Gastroesophageal sphincter (tissue), 4 donors: ENCODE measurements around the gene PHF11. TPM values are rescaled to one million over a fixed set of nuclear protein-coding genes. Genes with fewer than 3 reads are reported as not detected.
A peak's percentile ranks its signal among the peaks of the same experiment; 100 is the strongest.

ENCODE experiments used
- ATAC-seq: fragments of 150-250 bp; one replicate; pipeline ENCODE4 v1.9.1; 2016; ENCODE audit warnings: mild to moderate bottlenecking, moderate library complexity
- H3K27ac ChIP-seq, 4 donors: fragments of 200-600 bp; sonication (generic) in 3 of 4; 1 replicate in 3 of 4; 2 replicates in 1 of 4; pipeline ENCODE4 v1.5.1; 2016 to 2019
- H3K27me3 ChIP-seq: fragments of 200-600 bp; sonication (generic); one replicate; pipeline ENCODE4 v1.5.1; 2019
- H3K36me3 ChIP-seq, 2 donors: fragments of 200-600 bp; sonication (generic); one replicate each; pipeline ENCODE4 v1.5.1; 2019; ENCODE audit warnings: control low read depth in 1 of 2
- H3K4me1 ChIP-seq, 3 donors: fragments of 200-600 bp; sonication (generic); 1 replicate in 2 of 3; 2 replicates in 1 of 3; pipeline ENCODE4 v1.5.1; 2016 to 2019; ENCODE audit warnings: control low read depth in 2 of 3
- H3K4me3 ChIP-seq, 2 donors: fragments of 200-600 bp; sonication (generic); one replicate each; pipeline ENCODE4 v1.5.1; 2019; ENCODE audit warnings: mild to moderate bottlenecking in 1 of 2, moderate library complexity in 1 of 2
- H3K9me3 ChIP-seq, 3 donors: fragments of 200-600 bp; sonication (generic); one replicate each; pipeline ENCODE4 v1.5.1; 2017 to 2019; ENCODE audit warnings: control low read depth in 2 of 3
- EP300 ChIP-seq: sonication (generic); formaldehyde crosslinking; IDR thresholded peaks from one replicate; pipeline ENCODE4 v1.6.1; 2017; ENCODE audit warnings: antibody characterized with exemption, mild to moderate bottlenecking
- POLR2A ChIP-seq, 2 donors: fragments of 450-650 bp; IDR thresholded peaks; one replicate each; pipeline ENCODE4 v1.6.1; 2017; ENCODE audit warnings: antibody characterized with exemption in 2 of 2, mild to moderate bottlenecking in 2 of 2, moderate library complexity in 1 of 2
- POLR2AphosphoS5 ChIP-seq: sonication (generic); formaldehyde crosslinking; IDR thresholded peaks from one replicate; pipeline ENCODE4 v1.6.1; 2017; ENCODE audit warnings: antibody characterized with exemption
- WGBS, 2 donors: methylation state at CpG; one replicate each; pipeline ENCODE4 v1.1.5; 2018; ENCODE audit warnings: low coverage in 1 of 2; 5-methylcytosine and 5-hydroxymethylcytosine counted together
- total RNA-seq, 4 donors: library from RNA; depleted of rRNA; stranded (reverse); fragments of >200 nt; gene quantifications; one replicate each; pipeline ENCODE4 v1.1.0, GENCODE V29; 2016
- TF ChIP-seq, protein P1 (sequence below), 4 experiments: fragments of 200-600 bp in 2 of 4; fragments of 450-650 bp in 2 of 4; sonication (generic) in 1 of 4; IDR thresholded peaks; one replicate each; pipeline ENCODE4 v1.5.1; 2017 to 2019; ENCODE audit warnings: antibody characterized with exemption in 4 of 4, mild to moderate bottlenecking in 2 of 4, moderate library complexity in 2 of 4

Gene PHF11
- total RNA-seq, 4 donors from 2014 or later, result 33.1 to 42.7 (median 38.7) TPM

- H3K27ac ChIP-seq, result peak overlapping the region in 1 of 4 donors; percentile 1
- 70 to 74% methylated on average over 3 of the region's 3 CpGs for WGBS, 2 donors
- no peaks in the 10 kb centered on the region for H3K27me3 ChIP-seq
- TF ChIP-seq POLR2A (IDR thresholded peaks at IDR 0.05) (no peak), POLR2AphosphoS5 (no peak), EP300 (no peak)
- TF ChIP-seq, protein P1, sequence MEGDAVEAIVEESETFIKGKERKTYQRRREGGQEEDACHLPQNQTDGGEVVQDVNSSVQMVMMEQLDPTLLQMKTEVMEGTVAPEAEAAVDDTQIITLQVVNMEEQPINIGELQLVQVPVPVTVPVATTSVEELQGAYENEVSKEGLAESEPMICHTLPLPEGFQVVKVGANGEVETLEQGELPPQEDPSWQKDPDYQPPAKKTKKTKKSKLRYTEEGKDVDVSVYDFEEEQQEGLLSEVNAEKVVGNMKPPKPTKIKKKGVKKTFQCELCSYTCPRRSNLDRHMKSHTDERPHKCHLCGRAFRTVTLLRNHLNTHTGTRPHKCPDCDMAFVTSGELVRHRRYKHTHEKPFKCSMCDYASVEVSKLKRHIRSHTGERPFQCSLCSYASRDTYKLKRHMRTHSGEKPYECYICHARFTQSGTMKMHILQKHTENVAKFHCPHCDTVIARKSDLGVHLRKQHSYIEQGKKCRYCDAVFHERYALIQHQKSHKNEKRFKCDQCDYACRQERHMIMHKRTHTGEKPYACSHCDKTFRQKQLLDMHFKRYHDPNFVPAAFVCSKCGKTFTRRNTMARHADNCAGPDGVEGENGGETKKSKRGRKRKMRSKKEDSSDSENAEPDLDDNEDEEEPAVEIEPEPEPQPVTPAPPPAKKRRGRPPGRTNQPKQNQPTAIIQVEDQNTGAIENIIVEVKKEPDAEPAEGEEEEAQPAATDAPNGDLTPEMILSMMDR (IDR thresholded peaks at IDR 0.05), result no peak
- H3K4me1 ChIP-seq, result peaks cover 0 to 5% (median 0%) of the 10 kb centered on the region in 3 donors
- ATAC-seq, result no peak
- no peaks in the 10 kb centered on the region for H3K9me3 ChIP-seq
- peaks cover 7 to 64% of the 10 kb centered on the region in 2 donors for H3K36me3 ChIP-seq
- no peak overlapping the region for H3K4me3 ChIP-seq
These were observed 44.0 kb downstream of the PHF11 start for GRCh38 chr13:49539746-49540145.

- peak overlapping the region in 3 of 4 donors; percentile 1 to 41 (median 28) for H3K27ac ChIP-seq
These were observed 44.8 kb downstream of the PHF11 start for GRCh38 chr13:49540552-49540951.

DNA sequence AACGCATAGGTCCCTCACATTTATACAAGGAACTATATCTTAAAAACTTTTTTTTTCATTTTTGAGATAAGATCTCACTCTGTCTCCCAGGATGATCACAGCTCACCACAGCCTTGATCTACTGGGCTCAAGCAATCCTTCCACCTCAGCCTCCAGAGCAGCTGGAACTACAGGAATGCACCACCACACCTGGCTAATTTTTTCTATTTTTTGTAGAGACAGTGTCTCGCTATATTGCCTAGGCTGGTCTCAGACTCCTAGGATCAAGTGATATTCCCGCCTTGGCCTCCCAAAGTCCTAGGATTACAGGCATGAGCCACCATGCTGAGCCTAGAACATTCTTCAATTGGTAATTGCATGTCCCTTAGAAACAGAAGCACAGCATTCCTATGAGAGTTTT, 47.9 kb downstream of the PHF11 start:
- H3K36me3 ChIP-seq, result peaks cover 7 to 94% of the 10 kb centered on the region in 2 donors
- no peak overlapping the region for H3K27ac ChIP-seq
- H3K4me1 ChIP-seq, result peaks cover 0 to 5% (median 0%) of the 10 kb centered on the region in 3 donors
- no peaks in the 10 kb centered on the region for H3K9me3 ChIP-seq
- H3K4me3 ChIP-seq, result no peak overlapping the region
- TF ChIP-seq EP300 (no peak), POLR2AphosphoS5 (no peak), POLR2A (IDR thresholded peaks at IDR 0.05) (no peak)
- TF ChIP-seq, protein P1 (IDR thresholded peaks at IDR 0.05), result no peak
- no peaks in the 10 kb centered on the region for H3K27me3 ChIP-seq
- 95 to 100% methylated on average over 1 to 3 of the region's 3 CpGs for WGBS, 2 donors
- no peak for ATAC-seq

More at GRCh38 chr13:49540552-49540951, 44.8 kb downstream of the PHF11 start:
- Histone ChIP-seq H3K4me3 (no peak overlapping the region), H3K36me3 (peaks cover 7 to 72% of the 10 kb centered on the region in 2 donors), H3K9me3 (no peaks in the 10 kb centered on the region), H3K27me3 (no peaks in the 10 kb centered on the region), H3K4me1 (peaks cover 0 to 5% (median 0%) of the 10 kb centered on the region in 3 donors)
- 49 to 60% methylated on average over 7 of the region's 7 CpGs for WGBS, 2 donors
- ATAC-seq, result no peak
- TF ChIP-seq POLR2A (IDR thresholded peaks at IDR 0.05) (no peak), EP300 (no peak), POLR2AphosphoS5 (no peak)
- TF ChIP-seq, protein P1 (IDR thresholded peaks at IDR 0.05), result no peak

- no peak for ATAC-seq
- H3K36me3 ChIP-seq, result peaks cover 3 to 100% of the 10 kb centered on the region in 2 donors
- no peak overlapping the region for H3K4me3 ChIP-seq
- TF ChIP-seq EP300, result no peak
- TF ChIP-seq POLR2A (IDR thresholded peaks at IDR 0.05), result no peak
- TF ChIP-seq, protein P1 (IDR thresholded peaks at IDR 0.05), result no peak
- TF ChIP-seq POLR2AphosphoS5, result no peak
- WGBS, 2 donors, result 83 to 89% methylated on average over 3 to 4 of the region's 4 CpGs
- no peak overlapping the region for H3K27ac ChIP-seq
- H3K27me3 ChIP-seq, result no peaks in the 10 kb centered on the region
- no peaks in the 10 kb centered on the region for H3K9me3 ChIP-seq
- no peaks in the 10 kb centered on the region for H3K4me1 ChIP-seq
These were observed 49.9 kb downstream of the PHF11 start for GRCh38 chr13:49545661-49546060.

DNA sequence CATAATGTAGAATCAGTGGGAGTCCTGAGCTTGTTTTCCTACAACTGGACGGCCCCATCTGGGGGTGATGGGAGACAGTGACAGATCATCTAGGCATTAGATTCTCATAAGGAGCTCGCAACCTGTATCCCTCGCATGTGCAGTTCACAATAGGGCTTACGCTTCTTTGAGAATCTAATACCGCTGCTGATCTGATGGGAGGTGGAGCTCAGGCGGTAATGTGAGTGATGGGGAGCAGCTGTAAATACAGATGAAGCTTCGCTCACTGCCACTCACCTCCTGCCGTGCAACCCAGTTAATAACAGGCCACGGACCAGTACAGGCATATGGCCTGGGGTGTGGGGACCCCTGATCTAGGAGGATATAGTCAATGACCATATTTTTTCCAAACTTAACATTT, 50.8 kb downstream of the PHF11 start:
- H3K4me1 ChIP-seq, result no peaks in the 10 kb centered on the region
- no peak for ATAC-seq
- WGBS, 2 donors, result 92 to 93% methylated on average over 7 to 9 of the region's 9 CpGs
- no peaks in the 10 kb centered on the region for H3K9me3 ChIP-seq
- TF ChIP-seq EP300 (no peak), POLR2A (IDR thresholded peaks at IDR 0.05) (no peak), POLR2AphosphoS5 (no peak)
- TF ChIP-seq, protein P1 (IDR thresholded peaks at IDR 0.05), result no peak
- no peaks in the 10 kb centered on the region for H3K27me3 ChIP-seq
- no peak overlapping the region for H3K27ac ChIP-seq
- peaks cover 0 to 100% of the 10 kb centered on the region in 2 donors for H3K36me3 ChIP-seq
- no peak overlapping the region for H3K4me3 ChIP-seq
